GM06990 (cell line): ENCODE data around the gene LRRFIP2.

Experiments used
- DNase-seq: peaks from one replicate; pipeline ENCODE4 v3.0.0-alpha.2; 2011; ENCODE audit not compliant: insufficient read length; ENCODE audit errors: extremely low read depth
- H3K27me3 ChIP-seq: replicated peaks from 2 replicates; pipeline ENCODE4 v1.6.0; 2011; ENCODE audit warnings: low read length; ENCODE audit not compliant: control insufficient read depth, insufficient read depth
- H3K36me3 ChIP-seq: 2 replicates; pipeline ENCODE4 v1.5.1; 2011; ENCODE audit warnings: low read length; ENCODE audit not compliant: control insufficient read depth, insufficient read depth
- H3K4me3 ChIP-seq: replicated peaks from 2 replicates; pipeline ENCODE4 v1.5.1; 2011; ENCODE audit warnings: low read depth, mild to moderate bottlenecking, control low read depth, low read length
- TF ChIP-seq, protein P1 (sequence below): IDR thresholded peaks from 2 replicates; pipeline ENCODE4 v1.5.1; 2011; ENCODE audit warnings: low read length, control low read depth, mild to moderate bottlenecking, inconsistent platforms; ENCODE audit not compliant: insufficient read depth, poor library complexity, severe bottlenecking

LRRFIP2 gene

DNA sequence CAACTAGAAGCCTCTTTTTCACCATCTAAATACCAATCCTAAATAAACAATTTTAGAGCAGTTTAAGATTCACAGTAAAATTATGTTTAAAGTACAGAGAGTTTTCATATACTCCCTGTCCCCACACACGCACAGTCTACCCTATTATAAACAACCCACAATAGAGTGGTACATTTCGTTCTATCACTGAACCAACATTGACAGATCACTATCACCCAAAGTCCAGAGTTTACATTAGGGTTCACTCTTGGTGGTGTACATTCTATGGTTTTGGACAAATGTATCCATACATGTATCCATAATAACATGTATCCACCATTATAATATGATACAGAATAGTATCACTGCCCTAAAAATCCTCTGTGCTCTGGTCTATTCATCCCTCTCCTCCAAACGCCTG is 92.1 kb downstream of the LRRFIP2 start:
- TF ChIP-seq, protein P1, sequence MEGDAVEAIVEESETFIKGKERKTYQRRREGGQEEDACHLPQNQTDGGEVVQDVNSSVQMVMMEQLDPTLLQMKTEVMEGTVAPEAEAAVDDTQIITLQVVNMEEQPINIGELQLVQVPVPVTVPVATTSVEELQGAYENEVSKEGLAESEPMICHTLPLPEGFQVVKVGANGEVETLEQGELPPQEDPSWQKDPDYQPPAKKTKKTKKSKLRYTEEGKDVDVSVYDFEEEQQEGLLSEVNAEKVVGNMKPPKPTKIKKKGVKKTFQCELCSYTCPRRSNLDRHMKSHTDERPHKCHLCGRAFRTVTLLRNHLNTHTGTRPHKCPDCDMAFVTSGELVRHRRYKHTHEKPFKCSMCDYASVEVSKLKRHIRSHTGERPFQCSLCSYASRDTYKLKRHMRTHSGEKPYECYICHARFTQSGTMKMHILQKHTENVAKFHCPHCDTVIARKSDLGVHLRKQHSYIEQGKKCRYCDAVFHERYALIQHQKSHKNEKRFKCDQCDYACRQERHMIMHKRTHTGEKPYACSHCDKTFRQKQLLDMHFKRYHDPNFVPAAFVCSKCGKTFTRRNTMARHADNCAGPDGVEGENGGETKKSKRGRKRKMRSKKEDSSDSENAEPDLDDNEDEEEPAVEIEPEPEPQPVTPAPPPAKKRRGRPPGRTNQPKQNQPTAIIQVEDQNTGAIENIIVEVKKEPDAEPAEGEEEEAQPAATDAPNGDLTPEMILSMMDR = no peak
- H3K36me3 ChIP-seq = no peaks in the 10 kb centered on the region; the same call in 1 of the 2 replicates
- no peaks in the 10 kb centered on the region for H3K27me3 ChIP-seq

DNA sequence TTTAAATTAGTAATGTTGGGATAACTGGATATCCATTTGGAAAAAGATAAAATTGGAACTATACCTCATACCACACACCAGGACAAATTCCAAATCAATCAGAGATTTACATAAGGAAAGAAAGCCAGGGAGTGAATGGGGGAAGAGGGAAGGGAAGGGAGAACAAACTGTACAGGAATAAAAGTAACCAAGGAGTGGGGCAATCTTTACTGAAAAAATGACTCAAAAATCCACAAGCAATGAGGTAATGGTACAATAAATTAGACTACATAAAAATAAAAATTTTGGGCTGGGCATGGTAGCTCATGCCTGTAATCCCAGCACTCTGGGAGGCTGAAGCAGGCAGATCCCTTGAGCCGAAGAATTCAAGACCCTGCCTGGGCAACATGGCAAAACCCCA is 98.4 kb downstream of the LRRFIP2 start:
- H3K36me3 ChIP-seq = no peaks in the 10 kb centered on the region; the same call in none of the 2 replicates
- no peaks in the 10 kb centered on the region for H3K27me3 ChIP-seq
- TF ChIP-seq, protein P1 = no peak
- DNase-seq = no peak
- H3K4me3 ChIP-seq = no peak overlapping the region

More for the DNA sequence above, 92.1 kb downstream of the LRRFIP2 start:
- no peak for DNase-seq
- no peak overlapping the region for H3K4me3 ChIP-seq

DNA sequence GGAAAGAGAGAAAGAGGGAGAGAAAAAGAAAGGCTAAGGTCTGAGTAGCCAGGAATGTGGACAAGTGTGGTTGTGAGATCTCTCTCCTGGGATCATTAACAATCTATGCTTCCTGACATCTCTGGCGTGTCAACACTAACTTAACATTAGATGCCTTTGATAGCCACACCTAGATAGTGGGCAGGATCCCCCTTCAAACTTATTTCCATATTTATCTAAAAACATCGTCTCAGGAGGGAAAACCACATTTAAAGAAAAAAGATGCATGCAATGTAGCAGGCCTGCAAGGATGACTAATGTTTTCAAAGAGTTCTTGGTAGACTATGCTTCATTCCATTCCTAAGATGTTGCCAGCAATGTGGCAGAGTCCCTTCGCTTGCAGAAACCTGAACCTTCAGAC is 100.2 kb downstream of the LRRFIP2 start:
- TF ChIP-seq, protein P1 = no peak
- DNase-seq = no peak
- H3K36me3 ChIP-seq = no peaks in the 10 kb centered on the region; the same call in none of the 2 replicates
- no peak overlapping the region for H3K4me3 ChIP-seq
- no peaks in the 10 kb centered on the region for H3K27me3 ChIP-seq

DNA sequence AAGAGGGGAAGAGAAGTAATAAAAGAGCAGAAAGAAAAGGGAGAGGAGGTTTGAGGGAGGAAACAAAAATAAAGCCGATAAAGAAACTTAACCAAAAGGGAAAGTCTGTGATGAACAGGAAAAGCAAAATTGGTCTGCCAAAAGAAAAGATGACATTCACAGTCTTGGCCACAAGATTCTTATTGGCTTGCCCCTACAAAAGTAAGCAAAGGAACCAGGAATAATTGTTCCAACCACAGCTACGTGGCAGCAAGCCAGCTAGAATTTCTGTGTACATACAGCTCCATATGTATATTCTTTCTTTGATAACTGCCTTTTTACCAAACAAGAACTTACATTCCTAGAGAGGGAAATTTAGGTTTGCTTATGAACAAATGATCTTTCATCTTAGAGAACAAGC is 101.5 kb downstream of the LRRFIP2 start:
- TF ChIP-seq, protein P1 = no peak
- DNase-seq = no peak
- Histone ChIP-seq H3K36me3 (no peaks in the 10 kb centered on the region; the same call in none of the 2 replicates), H3K27me3 (no peaks in the 10 kb centered on the region), H3K4me3 (no peak overlapping the region)

DNA sequence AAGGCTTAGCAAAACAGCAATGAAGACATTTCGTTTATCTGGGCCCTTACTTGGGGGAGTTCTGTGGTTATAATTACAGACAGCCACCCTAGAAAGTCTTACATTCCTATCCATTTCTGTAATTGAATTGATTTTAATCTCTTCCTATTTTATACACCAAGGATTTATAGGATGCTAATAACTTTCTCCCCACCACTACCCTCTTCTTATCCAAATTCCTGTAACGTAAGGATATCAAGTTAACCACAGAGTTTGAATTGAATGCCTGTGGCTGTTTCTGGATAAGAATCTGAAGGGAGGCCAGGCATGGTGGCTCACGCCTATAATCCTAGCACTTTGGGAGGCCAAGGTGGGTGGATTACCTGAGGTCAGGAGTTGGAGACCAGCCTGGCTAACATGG is 102.5 kb downstream of the LRRFIP2 start:
- TF ChIP-seq, protein P1 = no peak
- Histone ChIP-seq H3K27me3 (no peaks in the 10 kb centered on the region), H3K36me3 (peaks cover 1% of the 10 kb centered on the region), H3K4me3 (no peak overlapping the region)
- no peak for DNase-seq

DNA sequence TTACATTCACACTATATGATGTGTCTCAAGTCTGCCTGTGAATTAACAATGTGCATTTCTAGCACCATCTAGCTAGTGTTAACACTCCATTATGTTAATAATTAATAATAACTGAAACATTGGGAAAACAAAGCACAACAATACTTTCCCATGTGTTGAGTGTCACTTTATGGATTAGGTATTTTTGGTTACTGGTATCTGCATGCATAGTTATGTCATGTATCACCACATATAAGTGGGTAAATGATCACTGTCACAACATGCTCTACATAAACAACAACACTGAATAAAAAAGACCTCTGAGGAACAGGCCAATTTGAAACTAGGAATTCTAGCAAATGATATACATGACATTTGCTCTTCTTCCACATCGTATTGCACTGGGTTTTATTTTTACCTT is 106.4 kb downstream of the LRRFIP2 start:
- DNase-seq = no peak
- TF ChIP-seq, protein P1 = no peak
- no peak overlapping the region for H3K4me3 ChIP-seq
- no peaks in the 10 kb centered on the region for H3K27me3 ChIP-seq
- peaks cover 6% of the 10 kb centered on the region for H3K36me3 ChIP-seq
